LHCN-M2 (cell line): Measurements from ENCODE around the gene MUC5AC. TPM values are rescaled to one million over a fixed set of nuclear protein-coding genes. Genes with fewer than 3 reads are reported as not detected.
"Not testable (repeated sequence)": the region's sequence is repeated elsewhere in the genome, so short reads cannot be mapped to it uniquely, and the experiment has no call there.

Source experiments
- DNase-seq: peaks from one replicate; pipeline ENCODE4 v3.0.0-alpha.2; 2012; ENCODE audit warnings: low read depth
- total RNA-seq: library from RNA; depleted of rRNA; stranded (reverse); fragments of >200 nt; gene quantifications from 2 replicates; pipeline ENCODE4 v1.2.3, GENCODE V29; 2014

MUC5AC gene
- total RNA-seq, 1 experiment from 2014 or later, result not detected

DNA sequence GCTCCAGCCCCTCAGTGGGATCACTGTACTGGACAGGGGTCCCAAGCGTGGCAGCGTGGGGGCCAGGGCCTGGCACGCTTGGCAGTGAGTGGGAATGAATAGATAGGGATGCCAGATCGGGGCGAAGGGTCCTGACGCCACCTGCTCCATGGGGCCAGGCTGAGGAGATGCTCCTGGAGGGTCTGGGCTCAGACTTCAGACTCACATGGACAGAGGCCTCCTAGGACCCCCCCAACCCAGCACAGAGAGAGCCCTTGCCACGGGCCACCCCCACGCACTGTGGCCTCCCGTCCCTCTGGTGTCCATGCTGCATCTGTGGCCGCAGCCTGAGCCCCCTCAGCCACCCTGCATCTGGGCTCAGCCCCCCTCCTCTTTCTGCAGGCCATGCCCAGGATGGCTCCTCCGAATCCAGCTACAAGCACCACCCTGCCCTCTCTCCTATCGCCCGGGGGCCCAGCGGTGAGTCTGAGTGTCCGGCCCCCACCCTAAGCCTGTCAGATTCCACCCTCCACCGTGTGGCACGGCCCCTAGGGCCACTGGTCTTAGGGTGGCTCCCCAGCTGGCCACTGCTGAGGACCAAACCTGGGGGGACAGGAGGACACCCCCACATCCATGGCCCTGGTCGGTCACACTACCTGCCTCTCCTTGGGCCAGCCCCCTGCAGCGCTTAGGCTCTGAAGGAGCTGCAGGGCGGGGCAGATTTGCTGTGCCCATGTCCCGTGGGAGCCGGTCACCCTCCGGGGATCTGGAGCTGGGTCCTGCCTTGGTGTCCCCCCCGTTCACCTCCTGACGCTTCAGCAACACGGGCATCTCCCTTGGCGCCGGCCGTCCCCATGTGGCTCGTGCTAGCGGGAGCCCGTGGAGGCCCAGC lies 2.7 kb downstream of the MUC5AC start:
- DNase-seq, result no peak

GRCh38 chr11:1161410-1162137 lies 3.8 kb downstream of the MUC5AC start:
- no peak for DNase-seq

DNA sequence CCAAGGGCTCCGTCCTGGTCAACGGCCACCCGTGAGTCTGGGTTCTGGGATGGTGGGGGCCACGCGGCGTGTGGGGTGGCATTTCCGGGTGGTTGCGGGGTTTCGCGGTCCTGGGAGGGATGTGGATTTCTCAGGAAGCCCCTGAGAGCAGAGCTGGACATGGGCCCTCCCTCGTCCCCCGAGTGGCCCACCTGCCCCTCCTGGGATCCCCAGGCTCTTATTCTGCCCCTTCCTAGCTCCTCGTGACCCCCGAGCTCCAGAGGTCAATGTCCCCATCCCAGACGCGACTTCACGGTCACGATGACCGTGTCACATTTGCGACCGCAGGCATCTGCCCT lies 4.4 kb downstream of the MUC5AC start:
- no peak for DNase-seq

GRCh38 chr11:1162491-1163311 lies 4.9 kb downstream of the MUC5AC start:
- DNase-seq, result no peak

DNA sequence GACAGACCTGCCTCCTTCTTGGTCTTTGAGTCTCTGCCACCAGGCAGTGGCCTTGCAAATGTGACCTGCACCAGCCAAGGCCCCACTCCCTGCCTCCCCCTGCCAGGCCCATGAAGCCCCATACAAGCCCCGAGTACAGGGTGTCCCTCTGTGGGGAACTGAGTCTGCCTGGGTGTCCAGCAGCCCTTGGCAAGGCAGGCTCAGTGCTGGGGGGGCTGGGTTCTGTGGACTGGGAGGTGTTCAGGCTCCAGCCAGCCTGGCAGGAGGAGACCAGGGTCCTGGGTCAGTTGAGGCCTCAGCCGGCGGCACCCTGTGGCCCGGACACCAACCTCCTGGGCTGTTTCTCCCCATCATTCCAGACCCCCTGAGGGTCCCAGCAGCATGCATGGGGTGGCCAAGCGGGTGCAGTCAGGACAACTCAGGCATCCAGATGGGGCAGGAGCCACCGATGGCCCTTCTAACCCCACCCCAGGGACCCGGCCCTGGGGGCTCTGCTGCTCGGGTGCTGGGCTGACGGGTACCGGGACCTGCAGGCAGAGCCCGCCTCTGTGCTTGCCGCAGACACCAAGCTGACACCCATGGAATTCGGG lies 5.7 kb downstream of the MUC5AC start:
- no peak for DNase-seq

GRCh38 chr11:1163911-1164735 lies 6.4 kb downstream of the MUC5AC start:
- no peak for DNase-seq

- not testable (repeated sequence) for DNase-seq
Measured at GRCh38 chr11:1164779-1165255, 7.1 kb downstream of the MUC5AC start.

DNA sequence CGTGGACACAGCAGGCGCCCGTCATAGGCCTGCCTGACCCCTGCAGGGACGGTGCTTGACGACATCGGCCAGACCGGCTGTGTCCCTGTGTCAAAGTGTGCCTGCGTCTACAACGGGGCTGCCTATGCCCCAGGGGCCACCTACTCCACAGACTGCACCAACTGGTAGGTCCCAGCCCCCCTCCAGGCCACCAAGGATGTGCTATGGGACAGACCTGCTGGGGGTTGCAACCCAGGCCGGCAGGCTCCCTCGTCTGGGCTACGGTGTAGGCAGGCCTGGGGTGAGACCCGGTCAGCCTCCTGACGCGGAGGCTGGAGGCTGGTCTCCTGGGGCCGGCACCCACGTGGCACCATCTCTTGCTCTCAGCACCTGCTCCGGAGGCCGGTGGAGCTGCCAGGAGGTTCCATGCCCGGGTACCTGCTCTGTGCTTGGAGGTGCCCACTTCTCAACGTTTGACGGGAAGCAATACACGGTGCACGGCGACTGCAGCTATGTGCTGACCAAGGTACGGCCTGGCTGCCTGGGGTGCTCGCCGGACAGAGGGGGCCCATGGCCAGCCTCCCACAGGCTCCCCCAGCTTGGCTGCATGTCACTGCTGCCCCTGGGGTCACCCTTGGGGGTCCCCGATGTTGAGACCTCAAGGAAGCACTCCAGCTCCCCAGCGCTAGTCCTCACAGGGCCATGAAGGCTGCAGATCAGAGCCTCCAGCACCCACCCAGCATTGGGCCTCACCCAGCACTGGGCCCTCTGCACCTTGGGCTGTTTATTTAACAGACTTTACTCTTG lies 7.7 kb downstream of the MUC5AC start:
- DNase-seq, result no peak

- DNase-seq, result no peak
Measured at GRCh38 chr11:1167256-1167655, 9.5 kb downstream of the MUC5AC start.

DNA sequence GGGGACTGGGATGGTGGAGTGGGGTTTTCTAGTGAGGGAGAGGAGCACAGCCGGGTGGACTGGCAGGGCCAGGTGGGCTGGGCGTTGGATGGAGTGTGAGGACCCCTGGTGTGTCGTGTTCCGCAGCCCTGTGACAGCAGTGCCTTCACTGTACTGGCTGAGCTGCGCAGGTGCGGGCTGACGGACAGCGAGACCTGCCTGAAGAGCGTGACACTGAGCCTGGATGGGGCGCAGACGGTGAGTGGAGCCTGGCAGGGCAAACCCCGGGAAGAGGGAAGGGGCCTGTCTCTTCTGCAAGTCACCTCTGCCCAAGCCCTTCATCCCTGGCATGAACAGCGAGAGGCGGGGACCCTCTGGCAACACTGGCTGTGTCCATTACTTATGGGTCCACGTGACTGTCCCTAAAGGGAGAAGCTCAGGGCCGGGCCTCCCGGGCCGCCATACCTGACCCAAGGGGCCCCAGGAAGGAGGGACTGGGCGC lies 10.0 kb downstream of the MUC5AC start:
- DNase-seq, result no peak

DNA sequence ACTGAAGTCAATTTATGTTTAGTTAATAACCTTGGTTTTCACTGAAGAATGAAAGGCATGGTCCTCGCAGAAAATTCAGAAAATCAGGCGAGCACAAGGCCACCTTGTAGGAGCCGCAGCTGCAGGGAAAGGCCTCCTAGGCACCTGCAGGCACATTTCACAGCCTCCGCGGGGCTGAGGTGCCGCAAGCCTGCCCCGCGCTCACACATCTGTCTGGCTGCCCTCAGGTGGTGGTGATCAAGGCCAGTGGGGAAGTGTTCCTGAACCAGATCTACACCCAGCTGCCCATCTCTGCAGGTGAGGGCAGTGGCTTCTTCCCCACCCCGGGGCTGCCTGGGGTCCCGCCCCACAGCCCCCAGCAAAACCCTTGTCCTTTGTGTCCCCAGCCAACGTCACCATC lies 10.5 kb downstream of the MUC5AC start:
- DNase-seq, result no peak

GRCh38 chr11:1168721-1169161 lies 11.0 kb downstream of the MUC5AC start:
- DNase-seq, result no peak

- DNase-seq, result no peak
Measured at GRCh38 chr11:1171223-1171984, 13.7 kb downstream of the MUC5AC start.

GRCh38 chr11:1171985-1172728 lies 14.4 kb downstream of the MUC5AC start:
- DNase-seq, result no peak

GRCh38 chr11:1172729-1173117 lies 15.0 kb downstream of the MUC5AC start:
- DNase-seq, result no peak

GRCh38 chr11:1173396-1173795 lies 15.6 kb downstream of the MUC5AC start:
- DNase-seq, result not testable (repeated sequence)

DNA sequence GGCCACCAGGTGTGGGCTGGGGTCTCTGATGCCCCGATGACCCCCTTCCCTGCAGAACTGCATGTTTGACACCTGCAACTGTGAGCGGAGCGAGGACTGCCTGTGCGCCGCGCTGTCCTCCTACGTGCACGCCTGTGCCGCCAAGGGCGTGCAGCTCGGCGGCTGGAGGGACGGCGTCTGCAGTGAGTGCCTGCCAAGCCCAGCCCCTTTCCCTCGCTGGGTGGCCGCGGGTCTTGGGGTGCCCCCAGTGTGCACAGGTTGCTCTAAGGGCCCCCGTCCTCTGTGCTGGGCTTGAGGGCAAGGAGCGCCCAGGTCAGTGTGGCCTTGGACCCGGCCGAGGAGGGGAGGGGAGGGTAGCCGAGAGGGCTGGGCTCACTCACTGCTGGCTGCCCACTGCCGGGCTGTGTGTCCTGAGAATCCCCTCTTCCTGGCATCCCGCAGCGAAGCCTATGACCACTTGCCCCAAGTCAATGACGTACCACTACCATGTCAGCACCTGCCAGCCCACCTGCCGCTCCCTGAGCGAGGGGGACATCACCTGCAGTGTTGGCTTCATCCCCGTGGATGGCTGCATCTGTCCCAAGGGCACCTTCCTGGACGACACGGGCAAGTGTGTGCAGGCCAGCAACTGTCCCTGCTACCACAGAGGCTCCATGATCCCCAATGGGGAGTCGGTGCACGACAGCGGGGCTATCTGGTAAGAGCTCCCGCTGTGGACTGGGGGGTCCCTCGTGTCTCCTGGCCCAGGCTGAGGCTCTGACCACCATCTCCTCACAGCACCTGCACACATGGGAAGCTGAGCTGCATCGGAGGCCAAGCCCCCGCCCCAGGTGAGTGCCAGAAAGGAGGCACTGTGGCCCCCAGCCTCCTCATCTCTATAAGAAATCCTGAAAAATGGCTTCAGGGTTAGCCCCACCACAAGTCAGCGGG lies 17.0 kb downstream of the MUC5AC start:
- DNase-seq, result no peak
